ENCODE measurements around the gene CALCR.

The CALCR gene

DNA sequence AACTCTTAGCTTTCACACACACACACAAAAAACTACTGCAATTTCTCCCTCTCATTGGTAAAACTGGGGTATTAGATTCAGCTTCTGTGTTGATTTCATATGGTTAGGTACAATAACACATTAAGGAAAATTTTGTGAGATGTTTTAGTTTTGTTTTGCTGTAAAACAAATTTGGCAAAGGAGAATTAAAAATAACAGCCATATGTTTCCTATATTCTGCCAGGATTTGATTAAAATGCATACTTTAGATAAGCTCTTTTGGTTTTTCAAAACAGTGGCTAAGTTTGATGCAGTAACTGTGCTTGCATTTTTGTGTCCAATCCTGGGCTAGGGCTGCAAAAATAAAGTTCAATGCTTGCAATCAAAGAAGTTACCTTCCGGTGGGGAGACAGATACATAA, 126.3 kb downstream of the CALCR start:
- no peak for DNase-seq (ENCODE audit: low read depth in 2 of 2)

DNA sequence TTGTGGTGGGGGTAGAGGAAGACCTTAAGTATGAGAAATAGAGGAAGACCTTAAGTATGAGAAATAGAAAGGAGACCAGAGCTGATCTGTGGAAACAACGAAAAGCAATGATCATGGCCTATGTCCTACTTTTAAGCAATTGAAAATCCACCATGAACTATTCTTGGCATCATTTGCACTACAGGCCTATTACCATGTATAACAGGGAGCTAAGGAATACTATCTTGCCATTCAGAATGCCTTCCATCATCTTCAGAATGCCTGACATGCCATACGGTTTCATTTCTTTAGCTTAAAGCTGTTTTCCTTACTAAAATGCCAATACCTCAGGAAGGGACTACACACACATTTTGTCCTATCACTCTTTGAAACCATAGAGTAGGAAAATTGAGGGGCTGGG, 127.0 kb downstream of the CALCR start:
- DNase-seq (ENCODE audit: low read depth in 2 of 2) = no peak

GRCh38 chr7:93442478-93443224, 131.9 kb downstream of the CALCR start:
- peak; percentile 8 for DNase-seq (ENCODE audit: low read depth in 2 of 2)

GRCh38 chr7:93435791-93436190, 138.7 kb downstream of the CALCR start:
- DNase-seq (ENCODE audit: low read depth in 2 of 2) = no peak

DNA sequence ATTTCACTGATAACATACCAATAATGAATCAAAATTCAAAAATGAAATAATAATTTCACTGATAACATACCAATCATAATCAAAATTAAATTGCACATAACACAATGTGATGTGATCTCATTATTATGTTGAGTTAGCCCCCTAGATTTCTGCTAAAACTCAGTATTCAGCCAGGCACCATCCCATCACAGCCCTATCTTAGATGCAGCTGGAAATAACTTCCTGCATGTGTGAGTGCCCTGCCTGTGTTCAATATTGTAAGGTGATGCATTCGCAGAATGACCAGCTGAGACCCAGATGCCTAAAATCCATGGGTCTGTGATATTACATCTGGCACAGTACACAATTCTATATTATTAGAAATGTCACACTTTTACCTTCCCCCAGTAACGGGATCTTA, 142.4 kb downstream of the CALCR start:
- DNase-seq (ENCODE audit: low read depth in 2 of 2) = no peak

GRCh38 chr7:93430917-93431588, 143.5 kb downstream of the CALCR start:
- no peak for DNase-seq (ENCODE audit: low read depth in 2 of 2)

DNA sequence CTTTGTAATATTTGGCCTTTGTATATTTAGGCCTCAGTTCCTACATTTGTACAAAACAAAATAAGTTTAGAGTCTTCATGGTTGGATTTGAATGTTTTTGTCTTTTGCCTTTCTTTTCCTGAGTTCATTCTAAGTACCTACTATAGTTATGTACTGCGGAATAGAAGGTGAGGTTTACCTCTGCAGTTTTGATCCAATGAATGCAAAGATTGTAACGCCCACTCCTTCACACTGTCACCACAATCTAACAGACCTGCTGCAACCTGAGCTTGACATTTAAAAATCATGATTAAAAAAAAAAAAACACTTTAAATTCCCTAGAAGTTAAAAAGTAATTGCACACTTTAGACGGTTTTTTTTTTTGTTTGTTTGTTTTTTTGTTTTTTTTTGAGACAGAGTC, 145.0 kb downstream of the CALCR start:
- DNase-seq (ENCODE audit: low read depth in 2 of 2) = no peak

- DNase-seq (ENCODE audit: low read depth in 2 of 2) = no peak
These were observed 147.4 kb downstream of the CALCR start for GRCh38 chr7:93427107-93427506.

GRCh38 chr7:93426155-93426696, 148.3 kb downstream of the CALCR start:
- no peak for DNase-seq (ENCODE audit: low read depth in 2 of 2)

DNA sequence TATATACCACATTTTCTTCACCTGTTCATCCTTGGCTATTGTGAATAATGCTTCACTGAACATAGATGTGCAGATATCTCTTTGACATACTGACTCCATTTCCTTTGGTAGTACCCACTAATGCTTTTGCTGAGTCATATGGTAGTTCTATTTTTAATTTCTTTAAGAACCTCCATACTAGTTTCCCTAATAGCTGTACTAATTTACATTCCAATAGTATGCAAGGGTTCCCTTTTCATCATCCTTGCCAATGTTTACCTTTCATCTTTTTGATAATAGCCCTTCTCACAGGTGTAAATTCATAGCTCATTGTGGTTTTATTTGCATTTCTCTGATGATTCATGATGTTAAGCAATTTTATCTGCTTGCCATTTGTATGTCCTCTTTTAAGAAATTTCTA, 159.9 kb downstream of the CALCR start:
- DNase-seq (ENCODE audit: low read depth in 2 of 2) = no peak

- DNase-seq (ENCODE audit: low read depth in 2 of 2) = no peak
These were observed 165.2 kb downstream of the CALCR start for GRCh38 chr7:93409324-93409723.

DNA sequence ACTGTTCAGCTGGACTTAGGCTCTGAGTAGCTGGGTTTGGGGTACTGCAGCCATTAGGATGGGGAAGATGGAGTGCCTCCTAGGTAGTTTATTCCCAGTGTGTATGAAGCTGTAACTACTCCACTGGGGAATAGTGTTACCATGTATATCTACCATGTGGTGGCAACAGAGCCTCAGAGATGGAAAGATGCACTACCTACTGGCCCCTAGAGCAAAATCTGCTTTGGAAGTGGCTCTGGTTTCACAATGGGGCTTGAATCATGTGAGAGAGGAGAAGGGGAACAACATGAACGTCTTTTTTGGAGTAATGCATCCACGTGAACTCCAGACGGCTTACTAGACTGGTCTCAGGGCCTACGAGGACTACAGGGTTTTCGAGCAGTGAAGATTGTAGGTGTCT, 167.3 kb downstream of the CALCR start:
- DNase-seq (ENCODE audit: low read depth in 2 of 2) = no peak

DNA sequence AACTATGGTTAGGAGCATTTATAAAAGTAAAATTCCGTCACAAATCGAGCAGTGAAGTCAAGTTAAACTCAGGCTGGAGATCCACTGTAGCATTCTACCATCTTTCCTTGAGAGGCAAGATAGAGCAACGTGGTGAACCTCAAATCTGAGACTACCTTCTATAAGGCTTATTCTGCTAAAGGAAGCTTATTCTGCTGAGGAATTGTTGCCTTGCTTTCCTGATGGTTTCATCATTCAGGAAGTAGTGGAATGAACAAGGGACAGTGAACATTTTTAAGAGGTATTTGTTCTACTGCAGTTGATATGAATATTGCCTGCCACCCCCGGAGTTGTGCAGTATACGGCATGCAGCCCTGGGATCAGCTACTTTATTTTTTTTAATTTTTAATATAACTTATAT, 171.6 kb downstream of the CALCR start:
- no peak for DNase-seq (ENCODE audit: low read depth in 2 of 2)

GRCh38 chr7:93399642-93400041, 174.9 kb downstream of the CALCR start:
- DNase-seq (ENCODE audit: low read depth in 2 of 2) = no peak

- DNase-seq (ENCODE audit: low read depth in 2 of 2) = no peak
These were observed 181.5 kb downstream of the CALCR start for GRCh38 chr7:93392984-93393383.

DNA sequence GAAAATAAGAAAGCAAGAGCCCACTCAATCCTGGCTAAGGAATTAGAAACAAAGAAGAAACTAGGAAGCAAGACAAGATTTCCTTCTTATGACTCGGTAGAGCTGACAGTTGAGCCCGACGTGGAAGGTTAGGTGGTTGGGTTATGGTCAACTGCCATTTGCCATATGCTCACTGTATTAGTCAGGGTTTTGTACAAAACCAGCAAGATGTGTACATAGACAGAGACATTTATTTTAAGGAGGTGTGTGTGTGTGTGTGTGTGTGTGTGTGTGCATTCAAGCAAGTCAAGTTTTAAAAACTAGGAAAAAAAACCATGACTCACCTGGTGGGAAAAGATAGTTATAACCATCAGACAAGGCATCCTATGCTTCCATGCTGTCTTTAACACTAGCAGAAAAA, 183.9 kb downstream of the CALCR start:
- no peak for DNase-seq (ENCODE audit: low read depth in 2 of 2)

DNA sequence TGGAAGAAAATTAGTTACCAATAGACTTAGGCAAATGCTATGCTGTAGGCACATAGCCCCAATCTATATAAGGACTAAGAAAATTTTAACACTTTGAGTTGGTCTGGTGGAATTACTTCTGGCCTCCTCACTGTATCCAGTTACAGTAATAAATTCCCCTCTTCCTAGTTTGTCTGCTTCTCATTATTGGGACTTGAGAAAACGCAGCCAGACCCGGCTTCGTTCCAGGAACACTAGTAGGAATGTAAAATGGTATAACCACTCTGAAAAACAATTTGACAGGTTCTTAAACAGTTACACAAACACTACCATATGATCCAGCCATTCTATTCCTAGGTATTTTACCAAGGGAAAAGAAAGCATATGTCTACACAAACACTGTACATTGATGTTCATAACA, 192.2 kb downstream of the CALCR start:
- DNase-seq (ENCODE audit: low read depth in 2 of 2) = no peak

- no peak for DNase-seq (ENCODE audit: low read depth in 2 of 2)
These were observed 196.3 kb downstream of the CALCR start for GRCh38 chr7:93378131-93378760.

- DNase-seq (ENCODE audit: low read depth in 2 of 2) = no peak
These were observed 198.9 kb downstream of the CALCR start for GRCh38 chr7:93375603-93376002.

All from stimulated activated CD4-positive, alpha-beta T cell treated with anti-CD3 and anti-CD28 coated beads, Interleukin-1b, Interleukin-23, amount 100 ng/mL, for 4 hours (primary cell).